ENCODE data around the gene TMEM163.
A peak's percentile ranks its signal among the peaks of the same experiment; 100 is the strongest.

The TMEM163 gene

DNA sequence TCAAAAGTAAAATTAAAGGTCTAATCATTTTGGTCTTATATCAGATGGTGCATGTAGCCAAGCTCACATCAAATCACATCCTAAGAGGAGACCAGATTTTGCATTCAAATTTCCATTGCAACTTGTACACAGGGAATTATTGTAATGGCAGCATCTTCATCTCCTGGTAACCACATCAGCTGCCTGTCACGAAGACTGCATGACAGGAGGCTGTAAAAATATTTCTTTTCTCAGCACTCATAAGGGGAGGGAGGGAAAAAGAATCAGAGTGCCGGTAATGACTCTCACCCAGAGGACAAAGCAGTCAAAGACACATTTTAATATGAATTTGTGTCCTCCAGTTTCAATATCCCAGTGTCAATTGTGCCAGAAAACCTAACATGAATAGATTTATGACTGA lies 216.7 kb downstream of the TMEM163 start:
- peak overlapping the region; percentile 37 to 58 (median 41) for H3K27ac Mint-ChIP-seq
- no peak overlapping the region for H3K4me3 Mint-ChIP-seq
- H3K27me3 Mint-ChIP-seq (ENCODE audit: low read depth): no peaks in the 10 kb centered on the region
- TF ChIP-seq CTCF (IDR thresholded peaks at IDR 0.05; ENCODE audit: unreplicated experiment in 3 of 3): no peak
- H3K4me1 Mint-ChIP-seq: peaks cover 6% of the 10 kb centered on the region
- no peaks in the 10 kb centered on the region for H3K36me3 Mint-ChIP-seq (ENCODE audit: low read depth)
- H3K9me3 Mint-ChIP-seq: no peaks in the 10 kb centered on the region

DNA sequence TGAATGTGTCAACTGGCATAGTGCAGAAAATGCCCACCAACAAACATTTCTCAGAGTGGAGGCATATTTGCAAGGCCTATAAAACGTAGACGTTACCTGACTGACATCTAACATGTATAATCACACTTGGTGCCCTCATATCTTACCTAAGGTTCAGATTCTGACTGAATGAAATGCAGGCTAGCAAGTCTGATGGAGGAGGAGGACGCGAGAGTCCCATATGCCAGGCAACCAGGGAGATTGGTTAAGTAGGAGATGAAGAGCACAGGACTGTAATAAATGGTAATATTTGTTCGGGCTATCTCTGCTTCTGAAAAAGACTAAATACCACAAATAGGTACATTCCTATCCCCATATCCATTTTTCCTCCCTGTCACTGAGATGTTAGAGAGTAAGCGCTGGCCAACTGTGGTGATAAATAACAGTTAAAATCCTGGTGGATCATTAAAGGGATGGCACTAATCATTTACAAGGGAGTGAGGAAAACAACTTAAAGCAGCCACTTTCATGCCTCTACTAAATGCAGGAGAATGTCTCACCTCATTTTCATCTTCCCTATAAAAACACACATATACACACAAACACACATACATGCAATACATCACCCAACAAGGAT lies 217.2 kb downstream of the TMEM163 start:
- Mint-ChIP-seq H3K27me3 (ENCODE audit: low read depth) (peaks cover 4% of the 10 kb centered on the region), H3K4me3 (no peak overlapping the region), H3K36me3 (ENCODE audit: low read depth) (no peaks in the 10 kb centered on the region), H3K27ac (peak overlapping the region; percentile 37 to 58 (median 41)), H3K4me1 (peaks cover 6% of the 10 kb centered on the region), H3K9me3 (no peaks in the 10 kb centered on the region)
- no peak for TF ChIP-seq CTCF (IDR thresholded peaks at IDR 0.05; ENCODE audit: unreplicated experiment in 3 of 3)

DNA sequence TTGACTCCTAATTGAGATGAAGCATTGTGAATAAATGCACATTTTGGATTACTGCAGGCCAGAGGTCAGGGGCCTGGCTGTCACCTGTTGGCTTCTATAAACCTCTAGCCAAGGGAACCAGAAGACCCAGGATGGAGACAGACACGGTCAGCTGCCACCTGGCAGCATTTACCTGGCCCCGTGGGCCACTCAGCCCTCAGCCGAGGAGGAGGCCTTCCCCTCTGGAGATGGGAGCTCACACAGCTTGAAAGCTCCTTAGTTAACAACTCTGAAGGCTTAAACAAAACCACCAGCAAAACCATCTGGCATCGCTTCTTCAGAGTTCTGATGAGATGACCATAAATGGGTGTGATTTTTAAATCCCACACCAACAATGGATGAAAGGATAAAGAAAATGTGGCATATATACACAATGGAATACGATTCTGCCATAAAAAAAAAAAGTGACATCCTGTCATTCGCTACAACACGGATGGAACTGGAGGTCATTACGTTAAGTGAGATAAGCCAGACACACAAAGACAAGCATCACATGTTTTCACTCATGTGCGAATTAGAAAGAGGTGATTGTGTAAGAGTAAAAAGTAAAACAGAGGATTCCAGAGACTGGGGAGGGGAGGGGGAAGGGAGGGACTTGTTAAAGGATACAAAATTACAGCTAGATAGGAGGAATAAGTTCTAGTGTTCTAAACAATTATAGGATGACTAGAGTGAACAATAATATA lies 218.4 kb downstream of the TMEM163 start:
- Mint-ChIP-seq H3K36me3 (ENCODE audit: low read depth) (no peaks in the 10 kb centered on the region), H3K27ac (peak overlapping the region in 1 of 3 experiments; percentile 59), H3K4me3 (no peak overlapping the region), H3K9me3 (no peaks in the 10 kb centered on the region), H3K27me3 (ENCODE audit: low read depth) (peaks cover 4% of the 10 kb centered on the region), H3K4me1 (peaks cover 6% of the 10 kb centered on the region)
- TF ChIP-seq CTCF (IDR thresholded peaks at IDR 0.05; ENCODE audit: unreplicated experiment in 3 of 3): no peak

DNA sequence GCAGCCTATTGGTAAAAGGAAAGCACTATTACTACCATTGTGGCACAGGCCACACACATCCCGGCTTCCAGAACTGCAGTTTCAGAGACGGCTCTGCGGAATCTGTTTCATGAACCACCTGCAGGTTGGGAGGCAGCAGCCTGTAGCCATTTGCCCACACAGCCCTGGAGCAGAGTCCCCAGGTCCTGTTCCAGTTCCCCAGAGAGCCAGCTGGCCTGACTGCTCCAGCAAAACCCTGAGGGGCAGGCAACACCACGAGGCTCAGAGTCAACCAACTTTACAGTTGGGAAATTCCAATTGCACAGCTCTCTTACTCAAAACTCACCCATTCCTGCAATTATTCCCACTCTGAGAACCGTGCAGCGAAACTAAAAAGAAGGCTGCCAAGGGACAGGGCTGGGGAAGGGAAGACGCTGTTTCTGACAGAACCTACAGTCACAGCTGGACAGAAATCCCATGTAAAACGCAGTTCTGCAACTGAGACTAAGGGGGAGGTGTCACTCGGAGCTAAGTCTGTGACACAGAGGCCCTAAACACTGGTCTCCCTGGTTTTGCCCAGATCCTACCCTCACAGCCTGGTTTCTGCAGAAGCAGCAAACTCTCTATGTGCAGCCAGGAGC lies 219.4 kb downstream of the TMEM163 start:
- H3K4me1 Mint-ChIP-seq: peaks cover 6% of the 10 kb centered on the region
- peaks cover 4% of the 10 kb centered on the region for H3K27me3 Mint-ChIP-seq (ENCODE audit: low read depth)
- no peak overlapping the region for H3K4me3 Mint-ChIP-seq
- TF ChIP-seq CTCF (IDR thresholded peaks at IDR 0.05; ENCODE audit: unreplicated experiment in 3 of 3): no peak
- no peaks in the 10 kb centered on the region for H3K36me3 Mint-ChIP-seq (ENCODE audit: low read depth)
- H3K9me3 Mint-ChIP-seq: no peaks in the 10 kb centered on the region
- peak overlapping the region in 2 of 3 experiments; percentile 27 to 59 for H3K27ac Mint-ChIP-seq

GRCh38 chr2:134498654-134499053 lies 220.1 kb downstream of the TMEM163 start:
- H3K36me3 Mint-ChIP-seq (ENCODE audit: low read depth): no peaks in the 10 kb centered on the region
- no peak overlapping the region for H3K4me3 Mint-ChIP-seq
- H3K27ac Mint-ChIP-seq: no peak overlapping the region
- no peak for TF ChIP-seq CTCF (IDR thresholded peaks at IDR 0.05; ENCODE audit: unreplicated experiment in 3 of 3)
- no peaks in the 10 kb centered on the region for H3K9me3 Mint-ChIP-seq
- H3K27me3 Mint-ChIP-seq (ENCODE audit: low read depth): peaks cover 4% of the 10 kb centered on the region
- H3K4me1 Mint-ChIP-seq: peaks cover 6% of the 10 kb centered on the region

All from nephron (organoid).